Activated naive CD4-positive, alpha-beta T cell treated with anti-CD3 and anti-CD28 coated beads, Interleukin-2, amount 50 U/mL, for 72 hours (primary cell): ENCODE measurements around the gene CENPU. TPM values are rescaled to one million over a fixed set of nuclear protein-coding genes. Genes with fewer than 3 reads are reported as not detected.

Experiments
- ATAC-seq, 2 donors: fragments of 150-1000 bp; cut with Tn5 transposase; 2 replicates each; pipeline ENCODE4 v1.10.0; 2021; ENCODE audit warnings: mild to moderate bottlenecking in 2 of 2, moderate library complexity in 2 of 2
- DNase-seq, 2 donors: peaks; one replicate each; pipeline ENCODE4 v3.0.0; 2021 to 2022; ENCODE audit warnings: low spot score in 2 of 2
- H3K27ac Mint-ChIP-seq, 2 donors: one replicate each; pipeline ENCODE4 v1.8.0; 2022; ENCODE audit warnings: mild to moderate bottlenecking in 2 of 2, mixed read lengths in 2 of 2
- H3K36me3 Mint-ChIP-seq, 2 donors: one replicate each; pipeline ENCODE4 v1.8.0; 2022; ENCODE audit warnings: mixed read lengths in 2 of 2
- H3K9me3 Mint-ChIP-seq, 2 donors: one replicate each; pipeline ENCODE4 v1.8.0; 2022; ENCODE audit warnings: mixed read lengths in 2 of 2
- total RNA-seq, 2 donors: library from RNA; stranded (reverse); gene quantifications; one replicate each; pipeline ENCODE4 v1.2.3, GENCODE V29; 2022

Gene CENPU
- total RNA-seq, 2 donors from 2014 or later, result 73.8 to 75.1 TPM

GRCh38 chr4:184694412-184694956 is 39.4 kb downstream of the CENPU start:
- ATAC-seq (no peak), DNase-seq (no peak)
- Mint-ChIP-seq H3K9me3 (no peaks in the 10 kb centered on the region), H3K36me3 (peaks cover 10 to 33% of the 10 kb centered on the region in 2 donors), H3K27ac (no peak overlapping the region)

GRCh38 chr4:184693056-184693455 is 40.8 kb downstream of the CENPU start:
- DNase-seq, result no peak
- no peak overlapping the region for H3K27ac Mint-ChIP-seq
- H3K36me3 Mint-ChIP-seq, result peaks cover 10 to 30% of the 10 kb centered on the region in 2 donors
- H3K9me3 Mint-ChIP-seq, result no peaks in the 10 kb centered on the region
- ATAC-seq, result no peak

- ATAC-seq, result no peak
- Mint-ChIP-seq H3K9me3 (no peaks in the 10 kb centered on the region), H3K36me3 (peaks cover 10 to 27% of the 10 kb centered on the region in 2 donors), H3K27ac (peak overlapping the region; percentile 56 to 75)
- no peak for DNase-seq
Measured at GRCh38 chr4:184689681-184690080, 44.2 kb downstream of the CENPU start.

GRCh38 chr4:184688447-184688846 is 45.4 kb downstream of the CENPU start:
- peak in 1 of 2 donors; percentile 18 for DNase-seq

GRCh38 chr4:184688005-184688404 is 45.9 kb downstream of the CENPU start:
- no peaks in the 10 kb centered on the region for H3K9me3 Mint-ChIP-seq
- DNase-seq, result no peak
- H3K36me3 Mint-ChIP-seq, result peaks cover 0 to 13% of the 10 kb centered on the region in 2 donors
- ATAC-seq, result no peak
- H3K27ac Mint-ChIP-seq, result no peak overlapping the region

More at GRCh38 chr4:184688447-184688846, 45.4 kb downstream of the CENPU start:
- H3K27ac Mint-ChIP-seq, result no peak overlapping the region
- H3K36me3 Mint-ChIP-seq, result peaks cover 1 to 18% of the 10 kb centered on the region in 2 donors
- H3K9me3 Mint-ChIP-seq, result no peaks in the 10 kb centered on the region
- ATAC-seq, result peak; percentile 85 to 98

- Mint-ChIP-seq H3K9me3 (no peaks in the 10 kb centered on the region), H3K36me3 (no peaks in the 10 kb centered on the region), H3K27ac (peak overlapping the region in 1 of 2 donors; percentile 48)
- DNase-seq (no peak), ATAC-seq (no peak)
Measured at GRCh38 chr4:184684491-184685189, 49.3 kb downstream of the CENPU start.

GRCh38 chr4:184681916-184682315 is 52.0 kb downstream of the CENPU start:
- Mint-ChIP-seq H3K36me3 (no peaks in the 10 kb centered on the region), H3K9me3 (no peaks in the 10 kb centered on the region), H3K27ac (no peak overlapping the region)
- DNase-seq, result no peak
- no peak for ATAC-seq

- ATAC-seq (no peak), DNase-seq (no peak)
- H3K9me3 Mint-ChIP-seq, result no peaks in the 10 kb centered on the region
- no peak overlapping the region for H3K27ac Mint-ChIP-seq
- H3K36me3 Mint-ChIP-seq, result no peaks in the 10 kb centered on the region
Measured at GRCh38 chr4:184680698-184681097, 53.2 kb downstream of the CENPU start.

- DNase-seq, result no peak
- ATAC-seq, result no peak
- Mint-ChIP-seq H3K9me3 (no peaks in the 10 kb centered on the region), H3K36me3 (no peaks in the 10 kb centered on the region), H3K27ac (peak overlapping the region in 1 of 2 donors; percentile 14)
Measured at GRCh38 chr4:184675821-184676492, 57.9 kb downstream of the CENPU start.

GRCh38 chr4:184675018-184675417 is 58.9 kb downstream of the CENPU start:
- Mint-ChIP-seq H3K27ac (no peak overlapping the region), H3K9me3 (no peaks in the 10 kb centered on the region), H3K36me3 (no peaks in the 10 kb centered on the region)
- ATAC-seq (no peak), DNase-seq (no peak)

- ATAC-seq (no peak), DNase-seq (no peak)
- Mint-ChIP-seq H3K9me3 (no peaks in the 10 kb centered on the region), H3K36me3 (peaks cover 5 to 6% of the 10 kb centered on the region in 2 donors), H3K27ac (no peak overlapping the region)
Measured at GRCh38 chr4:184674011-184674410, 59.9 kb downstream of the CENPU start.

- Mint-ChIP-seq H3K9me3 (no peaks in the 10 kb centered on the region), H3K36me3 (peaks cover 15 to 19% of the 10 kb centered on the region in 2 donors), H3K27ac (no peak overlapping the region)
- ATAC-seq, result no peak
- no peak for DNase-seq
Measured at GRCh38 chr4:184672741-184673140, 61.2 kb downstream of the CENPU start.

- Mint-ChIP-seq H3K9me3 (no peaks in the 10 kb centered on the region), H3K36me3 (peaks cover 15 to 20% of the 10 kb centered on the region in 2 donors), H3K27ac (peak overlapping the region in 1 of 2 donors; percentile 44)
- ATAC-seq, result no peak
- DNase-seq, result no peak
Measured at GRCh38 chr4:184671101-184671500, 62.8 kb downstream of the CENPU start.

- H3K27ac Mint-ChIP-seq, result peak overlapping the region in 1 of 2 donors; percentile 86
- H3K9me3 Mint-ChIP-seq, result no peaks in the 10 kb centered on the region
- DNase-seq (no peak), ATAC-seq (no peak)
- H3K36me3 Mint-ChIP-seq, result peaks cover 19 to 26% of the 10 kb centered on the region in 2 donors
Measured at GRCh38 chr4:184669251-184669650, 64.6 kb downstream of the CENPU start.

- peak overlapping the region; percentile 29 to 39 for H3K27ac Mint-ChIP-seq
- ATAC-seq (peak; percentile 48 to 59), DNase-seq (no peak)
- peaks cover 19 to 26% of the 10 kb centered on the region in 2 donors for H3K36me3 Mint-ChIP-seq
- H3K9me3 Mint-ChIP-seq, result no peaks in the 10 kb centered on the region
Measured at GRCh38 chr4:184668511-184669114, 65.3 kb downstream of the CENPU start.

GRCh38 chr4:184668096-184668495 is 65.8 kb downstream of the CENPU start:
- peak; percentile 14 to 52 for ATAC-seq

GRCh38 chr4:184666670-184667069 is 67.2 kb downstream of the CENPU start:
- ATAC-seq, result no peak
- Mint-ChIP-seq H3K9me3 (no peaks in the 10 kb centered on the region), H3K27ac (no peak overlapping the region), H3K36me3 (peaks cover 19 to 26% of the 10 kb centered on the region in 2 donors)
- DNase-seq, result no peak

More at GRCh38 chr4:184668096-184668495, 65.8 kb downstream of the CENPU start:
- DNase-seq, result no peak
- Mint-ChIP-seq H3K36me3 (peaks cover 19 to 26% of the 10 kb centered on the region in 2 donors), H3K9me3 (no peaks in the 10 kb centered on the region), H3K27ac (peak overlapping the region; percentile 25 to 39)
